22Rv1 (cell line): ENCODE results near the gene ITSN2.

Experiments
- H3K27ac ChIP-seq: fragments of 450-650 bp; 2 replicates; pipeline ENCODE4 v1.5.1; 2017
- CTCF ChIP-seq: fragments of 450-650 bp; IDR thresholded peaks from 2 replicates; pipeline ENCODE4 v1.5.1; 2017; ENCODE audit warnings: mild to moderate bottlenecking
- ZFX ChIP-seq: fragments of 450-650 bp; IDR thresholded peaks from 2 replicates; pipeline ENCODE4 v1.6.1; 2017; ENCODE audit warnings: antibody characterized with exemption, borderline replicate concordance

ITSN2 gene

GRCh38 chr2:24211408-24211807 lies 148.9 kb downstream of the ITSN2 start:
- H3K27ac ChIP-seq = no peak overlapping the region
- TF ChIP-seq CTCF (no peak), ZFX (no peak)

- TF ChIP-seq CTCF (no peak), ZFX (no peak)
- H3K27ac ChIP-seq = no peak overlapping the region
Measured at GRCh38 chr2:24210723-24211122, 149.6 kb downstream of the ITSN2 start.

- no peak overlapping the region for H3K27ac ChIP-seq
- TF ChIP-seq ZFX = no peak
- TF ChIP-seq CTCF = no peak
Measured at GRCh38 chr2:24210106-24210455, 150.3 kb downstream of the ITSN2 start.

GRCh38 chr2:24209389-24210105 lies 150.8 kb downstream of the ITSN2 start:
- H3K27ac ChIP-seq = no peak overlapping the region
- TF ChIP-seq CTCF (no peak), ZFX (no peak)

- H3K27ac ChIP-seq = no peak overlapping the region
- TF ChIP-seq CTCF (no peak), ZFX (no peak)
Measured at GRCh38 chr2:24208490-24208889, 151.8 kb downstream of the ITSN2 start.

GRCh38 chr2:24207359-24207758 lies 153.0 kb downstream of the ITSN2 start:
- H3K27ac ChIP-seq = no peak overlapping the region
- TF ChIP-seq ZFX = no peak
- no peak for TF ChIP-seq CTCF

- no peak overlapping the region for H3K27ac ChIP-seq
- TF ChIP-seq ZFX = no peak
- no peak for TF ChIP-seq CTCF
Measured at GRCh38 chr2:24206714-24207113, 153.6 kb downstream of the ITSN2 start.
